ENCODE results near the gene ARHGEF28. TPM values are rescaled to one million over a fixed set of nuclear protein-coding genes. Genes with fewer than 3 reads are reported as not detected.

ARHGEF28 gene
- total RNA-seq, 4 donors from 2014 or later: 12.7 to 31.2 (median 19.2) TPM

DNA sequence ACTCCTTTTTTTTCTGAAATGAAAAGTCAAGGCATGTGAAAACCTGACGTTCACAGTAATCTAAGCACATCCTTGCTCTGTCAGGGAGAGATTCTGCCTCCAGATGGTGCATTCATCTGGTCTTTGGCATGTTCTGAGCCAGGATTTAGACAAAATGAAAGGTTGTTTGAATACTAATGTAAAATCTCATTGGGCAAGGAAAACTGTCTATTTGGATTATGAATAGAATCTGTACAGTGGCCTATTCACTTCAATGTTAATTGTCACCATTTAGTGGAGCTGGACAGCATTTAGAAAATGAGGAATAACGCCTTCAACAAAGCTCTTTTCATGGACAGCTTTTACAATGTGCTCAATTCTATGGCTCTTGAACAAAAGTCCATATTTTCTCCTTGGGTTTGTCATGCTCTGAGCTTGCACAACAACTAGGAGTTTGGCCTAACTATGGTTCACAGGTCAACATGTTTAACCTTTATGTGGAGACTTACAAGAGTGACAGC lies 28.9 kb downstream of the ARHGEF28 start:
- Histone ChIP-seq H3K27ac (replicated peaks in 1 of 4) (no peak overlapping the region), H3K9me3 (no peaks in the 10 kb centered on the region), H3K4me1 (peaks cover 0 to 12% (median 0%) of the 10 kb centered on the region in 4 donors), H3K36me3 (no peaks in the 10 kb centered on the region), H3K27me3 (no peaks in the 10 kb centered on the region), H3K4me3 (no peak overlapping the region)
- TF ChIP-seq, protein P1, sequence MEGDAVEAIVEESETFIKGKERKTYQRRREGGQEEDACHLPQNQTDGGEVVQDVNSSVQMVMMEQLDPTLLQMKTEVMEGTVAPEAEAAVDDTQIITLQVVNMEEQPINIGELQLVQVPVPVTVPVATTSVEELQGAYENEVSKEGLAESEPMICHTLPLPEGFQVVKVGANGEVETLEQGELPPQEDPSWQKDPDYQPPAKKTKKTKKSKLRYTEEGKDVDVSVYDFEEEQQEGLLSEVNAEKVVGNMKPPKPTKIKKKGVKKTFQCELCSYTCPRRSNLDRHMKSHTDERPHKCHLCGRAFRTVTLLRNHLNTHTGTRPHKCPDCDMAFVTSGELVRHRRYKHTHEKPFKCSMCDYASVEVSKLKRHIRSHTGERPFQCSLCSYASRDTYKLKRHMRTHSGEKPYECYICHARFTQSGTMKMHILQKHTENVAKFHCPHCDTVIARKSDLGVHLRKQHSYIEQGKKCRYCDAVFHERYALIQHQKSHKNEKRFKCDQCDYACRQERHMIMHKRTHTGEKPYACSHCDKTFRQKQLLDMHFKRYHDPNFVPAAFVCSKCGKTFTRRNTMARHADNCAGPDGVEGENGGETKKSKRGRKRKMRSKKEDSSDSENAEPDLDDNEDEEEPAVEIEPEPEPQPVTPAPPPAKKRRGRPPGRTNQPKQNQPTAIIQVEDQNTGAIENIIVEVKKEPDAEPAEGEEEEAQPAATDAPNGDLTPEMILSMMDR (IDR thresholded peaks at IDR 0.05): no peak
- no peak for TF ChIP-seq EP300 (IDR thresholded peaks at IDR 0.05)
- TF ChIP-seq POLR2A (IDR thresholded peaks at IDR 0.05; ENCODE audit: low read depth): no peak
- TF ChIP-seq POLR2AphosphoS5 (IDR thresholded peaks at IDR 0.05): no peak
- no peak for DNase-seq (ENCODE audit: extremely low spot score)
- WGBS: 76% methylated on average over 2 of the region's 2 CpGs
- intact Hi-C loops (cut with DNase I): no loop called here

DNA sequence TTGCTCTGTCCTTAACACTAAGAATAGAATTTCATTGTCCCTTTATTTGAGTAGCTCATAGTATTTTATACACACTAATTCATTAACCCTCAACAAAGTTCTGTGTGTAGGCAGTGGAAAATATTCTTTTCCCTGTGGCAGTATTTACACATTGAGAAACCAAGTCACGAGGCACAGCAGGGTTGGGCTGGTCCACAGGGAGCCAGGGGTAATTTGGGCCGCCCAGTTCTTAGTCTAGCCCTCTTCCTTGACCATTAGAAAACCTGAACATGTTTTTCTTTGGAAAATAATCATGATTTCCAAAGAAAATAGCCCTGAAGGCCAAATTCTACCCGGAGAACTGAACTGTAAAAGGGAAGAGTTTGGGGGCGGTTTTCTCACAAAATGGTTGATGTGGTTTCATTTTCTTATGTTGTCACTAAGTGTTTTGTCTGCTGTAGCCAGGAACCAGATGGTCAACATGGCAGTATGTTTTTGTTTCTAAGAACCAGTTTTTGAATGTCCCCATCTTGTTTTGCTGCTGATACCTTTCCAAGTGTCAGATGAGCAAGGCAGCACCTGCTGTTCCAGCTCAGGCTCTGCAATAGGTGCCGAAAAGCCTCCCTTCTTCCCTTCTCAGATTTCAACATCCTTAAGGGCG lies 29.6 kb downstream of the ARHGEF28 start:
- intact Hi-C loops (cut with DNase I): no loop called here
- H3K27me3 ChIP-seq: no peaks in the 10 kb centered on the region
- no peaks in the 10 kb centered on the region for H3K9me3 ChIP-seq
- no peaks in the 10 kb centered on the region for H3K36me3 ChIP-seq
- TF ChIP-seq POLR2AphosphoS5 (IDR thresholded peaks at IDR 0.05) (no peak), EP300 (IDR thresholded peaks at IDR 0.05) (no peak), POLR2A (IDR thresholded peaks at IDR 0.05; ENCODE audit: low read depth) (no peak)
- TF ChIP-seq, protein P1 (IDR thresholded peaks at IDR 0.05): no peak
- H3K4me3 ChIP-seq: no peak overlapping the region
- no peak overlapping the region for H3K27ac ChIP-seq (replicated peaks in 1 of 4)
- WGBS: 84% methylated on average over 6 of the region's 6 CpGs
- H3K4me1 ChIP-seq: peaks cover 0 to 12% (median 0%) of the 10 kb centered on the region in 4 donors
- DNase-seq (ENCODE audit: extremely low spot score): no peak

DNA sequence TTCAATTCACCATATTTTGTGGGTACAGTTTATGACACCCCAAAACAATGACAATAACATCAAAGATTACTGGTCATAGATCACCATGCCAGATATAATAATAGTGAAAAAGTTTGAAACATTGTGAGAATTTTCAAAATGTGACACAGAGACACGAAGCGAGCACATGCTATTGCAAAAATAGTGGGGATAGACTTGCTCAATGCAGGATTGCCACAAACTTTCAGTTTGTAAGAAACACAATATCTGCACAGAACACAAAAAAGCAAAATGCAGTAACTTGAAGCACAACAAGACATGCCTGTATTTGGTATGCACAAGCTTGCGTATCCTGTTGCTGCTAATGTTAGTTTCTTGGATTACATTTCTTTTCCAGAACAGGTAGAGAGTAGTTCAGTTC lies 35.8 kb downstream of the ARHGEF28 start:
- DNase-seq (ENCODE audit: extremely low spot score): no peak
- 91% methylated on average over 3 of the region's 3 CpGs for WGBS
- no peaks in the 10 kb centered on the region for H3K9me3 ChIP-seq
- H3K36me3 ChIP-seq: no peaks in the 10 kb centered on the region
- H3K27me3 ChIP-seq: no peaks in the 10 kb centered on the region
- no peak overlapping the region for H3K27ac ChIP-seq (replicated peaks in 1 of 4)
- no peak overlapping the region for H3K4me3 ChIP-seq
- H3K4me1 ChIP-seq: no peaks in the 10 kb centered on the region
- intact Hi-C loops (cut with DNase I): no loop called here
- TF ChIP-seq POLR2A (IDR thresholded peaks at IDR 0.05; ENCODE audit: low read depth): no peak
- no peak for TF ChIP-seq EP300 (IDR thresholded peaks at IDR 0.05)
- TF ChIP-seq, protein P1 (IDR thresholded peaks at IDR 0.05): no peak
- no peak for TF ChIP-seq POLR2AphosphoS5 (IDR thresholded peaks at IDR 0.05)

DNA sequence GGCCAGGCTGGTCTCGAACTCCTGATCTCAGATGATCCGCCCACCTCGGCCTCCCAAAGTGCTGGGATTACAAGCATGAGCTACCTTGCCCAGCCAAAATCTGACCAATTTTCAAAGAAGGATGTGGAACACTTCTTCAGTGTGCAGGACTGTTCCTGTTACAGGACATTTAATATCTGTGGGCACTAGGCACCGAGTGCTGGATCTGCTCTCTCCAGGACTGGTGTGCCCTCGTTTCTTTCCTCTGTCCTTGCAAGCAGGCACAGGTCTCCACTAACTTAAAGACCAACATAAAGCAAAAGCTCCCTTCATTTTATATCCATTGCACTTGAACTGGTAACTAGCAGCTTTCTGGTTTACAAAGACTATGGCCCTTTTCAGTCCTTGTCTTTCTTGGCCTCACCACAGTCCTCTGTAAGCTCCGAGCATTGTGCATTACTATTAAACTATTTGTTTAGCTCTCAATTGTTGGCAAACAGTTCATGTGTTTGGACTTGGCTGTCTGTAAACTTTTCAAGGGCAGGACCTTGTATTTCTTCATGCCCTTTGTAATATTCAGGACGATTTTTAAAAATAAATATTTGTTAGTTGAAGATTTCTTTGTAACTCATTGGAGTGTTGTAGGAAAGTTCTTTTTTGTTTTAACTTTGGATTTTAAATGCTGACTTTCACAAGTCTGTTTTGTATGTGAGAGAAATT lies 37.3 kb downstream of the ARHGEF28 start:
- Histone ChIP-seq H3K27me3 (no peaks in the 10 kb centered on the region), H3K36me3 (no peaks in the 10 kb centered on the region), H3K4me3 (no peak overlapping the region), H3K9me3 (no peaks in the 10 kb centered on the region), H3K27ac (replicated peaks in 1 of 4) (no peak overlapping the region), H3K4me1 (no peaks in the 10 kb centered on the region)
- DNase-seq (ENCODE audit: extremely low spot score): no peak
- TF ChIP-seq, protein P1 (IDR thresholded peaks at IDR 0.05): no peak
- TF ChIP-seq POLR2A (IDR thresholded peaks at IDR 0.05; ENCODE audit: low read depth): no peak
- no peak for TF ChIP-seq POLR2AphosphoS5 (IDR thresholded peaks at IDR 0.05)
- no peak for TF ChIP-seq EP300 (IDR thresholded peaks at IDR 0.05)
- 85% methylated on average over 7 of the region's 7 CpGs for WGBS
- intact Hi-C loops (cut with DNase I): no loop called here
